ENCODE data around the gene ABHD6. TPM values are rescaled to one million over a fixed set of nuclear protein-coding genes. Genes with fewer than 3 reads are reported as not detected.
A peak's percentile ranks its signal among the peaks of the same experiment; 100 is the strongest.
"Not testable (repeated sequence)": the region's sequence is repeated elsewhere in the genome, so short reads cannot be mapped to it uniquely, and the experiment has no call there.

ABHD6 gene
- total RNA-seq, 1 donor from 2014 or later: 4.1 TPM

DNA sequence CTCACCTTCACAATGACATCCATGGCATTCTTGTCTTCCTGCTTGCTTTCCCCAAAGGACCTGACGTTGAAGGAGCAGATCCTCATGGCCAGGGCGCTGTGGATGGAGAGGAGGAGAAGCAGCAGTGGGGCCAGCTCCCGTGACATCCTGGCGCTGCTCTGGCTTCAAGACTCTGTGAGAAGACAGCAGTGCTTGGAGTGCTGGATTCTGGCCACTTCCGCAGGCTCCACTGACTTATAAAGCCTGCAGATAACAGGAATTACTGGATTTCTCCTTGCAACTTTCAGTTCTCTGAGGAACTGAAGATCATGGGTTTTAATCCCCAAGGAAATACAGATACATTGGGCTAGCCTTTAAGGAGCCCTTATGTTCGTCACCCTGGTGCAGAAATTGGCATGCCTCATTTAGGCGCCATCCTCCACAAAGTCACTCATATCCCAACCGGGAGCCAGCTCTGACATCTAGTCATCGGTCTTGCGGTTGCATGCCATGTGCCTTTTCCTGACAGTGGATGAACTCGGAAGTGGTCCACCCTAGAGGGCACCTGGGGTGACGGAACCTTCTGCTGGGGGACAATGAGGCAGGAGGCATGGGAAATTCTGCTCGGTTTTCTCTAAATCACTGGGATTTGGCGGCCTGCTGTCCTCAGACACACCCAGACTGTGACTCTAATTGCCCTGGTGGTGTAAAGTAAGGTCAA, 26.7 kb upstream of the ABHD6 start, which contains the start of gene DNASE1L3:
Gene DNASE1L3, minus strand, starts transcription at position 212 of the 700 bp plus-strand sequence. Its CDS starts 66 bp downstream, at position 146.
- ATAC-seq: no peak

DNA sequence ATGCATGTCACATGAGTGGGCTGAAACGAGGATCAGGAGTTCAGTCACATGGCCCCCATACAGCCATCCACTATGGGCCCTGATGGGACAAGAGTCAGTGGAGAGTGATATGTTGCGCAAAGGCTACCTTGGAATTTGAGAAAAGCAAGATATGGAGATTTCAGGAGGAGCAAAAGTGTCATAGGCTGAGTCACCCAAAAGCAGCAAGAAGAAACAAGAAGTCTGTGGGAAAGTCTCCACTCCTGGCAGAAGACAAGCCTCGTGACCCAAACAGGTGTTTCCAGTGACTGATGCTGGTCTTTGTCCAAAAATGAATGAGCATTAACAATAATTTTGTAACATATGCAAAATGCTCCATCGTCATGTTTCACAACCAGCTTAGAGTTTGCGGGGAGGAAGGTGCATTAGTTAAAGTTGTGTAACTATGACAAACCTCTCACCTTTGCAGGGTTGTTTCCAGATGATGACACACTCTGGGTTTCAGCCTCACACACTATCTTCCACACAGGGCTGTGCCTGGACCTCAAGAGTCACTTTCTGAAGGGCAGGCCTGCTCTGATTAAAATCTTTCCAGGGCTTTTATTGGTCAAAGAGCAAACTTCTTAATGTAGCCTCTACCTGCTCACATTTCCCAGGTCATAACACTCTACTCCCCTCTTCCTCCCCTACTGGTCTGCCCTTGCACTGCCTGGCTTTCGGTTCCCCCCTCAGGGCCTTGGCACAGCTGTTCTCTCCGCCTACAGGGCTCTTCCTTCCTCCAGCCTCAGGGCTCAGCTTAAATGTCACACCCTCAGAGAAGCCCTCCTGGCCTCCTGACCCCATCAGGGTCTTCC, 22.9 kb upstream of the ABHD6 start:
- peak; percentile 90 for ATAC-seq

- ATAC-seq: no peak
Observed at GRCh38 chr3:58215317-58216025, 22.1 kb upstream of the ABHD6 start.

DNA sequence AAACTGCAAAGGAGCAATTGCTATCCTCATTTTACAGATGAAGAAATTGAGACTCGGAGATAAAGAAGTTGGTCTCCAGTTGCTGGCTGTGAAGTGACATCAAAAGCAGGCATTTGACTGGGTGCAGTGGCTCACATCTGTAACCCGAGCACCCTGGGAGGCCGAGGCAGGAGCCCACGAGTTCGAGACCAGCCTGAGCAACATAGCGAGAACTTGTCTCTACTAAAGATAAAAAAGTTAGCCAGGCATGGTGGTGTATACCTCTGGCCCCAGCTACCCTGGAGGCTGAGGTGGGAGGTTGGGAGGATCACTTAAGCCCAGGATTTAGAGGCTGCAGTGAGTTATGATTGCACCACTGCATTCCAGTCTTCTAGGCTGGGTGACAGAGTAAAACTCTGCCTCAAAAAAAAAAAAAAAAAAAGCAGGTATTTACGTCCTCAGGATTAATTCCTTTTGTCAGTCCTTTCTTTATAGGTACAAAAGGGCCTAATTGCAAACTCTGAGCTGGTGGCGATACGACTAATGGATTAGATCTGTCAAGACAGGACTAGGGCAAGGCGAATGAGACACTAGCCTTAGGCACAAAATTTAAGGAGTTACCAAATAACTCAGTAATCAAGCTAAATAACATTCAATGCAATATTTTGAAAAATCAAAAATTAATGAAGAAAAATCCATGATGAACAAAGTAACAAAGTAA, 20.9 kb upstream of the ABHD6 start:
- peak; percentile 72 for ATAC-seq

GRCh38 chr3:58217209-58217811, 20.3 kb upstream of the ABHD6 start:
- peak; percentile 64 for ATAC-seq

DNA sequence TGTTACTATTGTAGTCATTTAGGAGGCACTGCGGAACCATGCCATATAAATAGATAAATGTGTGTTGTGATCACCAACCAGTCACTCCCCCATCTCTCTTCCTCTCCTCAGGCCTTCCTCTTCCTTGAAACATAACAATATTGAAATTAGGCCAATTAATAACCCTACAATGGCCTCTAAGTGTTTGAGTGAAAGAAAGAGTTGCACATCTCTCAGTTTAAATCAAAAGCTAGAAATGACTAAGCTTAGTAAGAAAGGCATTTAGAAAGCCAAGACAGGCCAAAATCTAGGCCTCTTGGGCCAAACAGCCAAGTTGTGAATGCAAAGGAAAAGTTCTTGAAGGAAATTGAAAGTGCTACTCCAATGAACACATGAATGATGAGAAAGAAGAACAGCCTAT, 18.7 kb upstream of the ABHD6 start:
- no peak for ATAC-seq

- no peak for ATAC-seq
Observed at GRCh38 chr3:58222161-58222724, 15.3 kb upstream of the ABHD6 start.

- ATAC-seq: no peak
Observed at GRCh38 chr3:58223855-58224254, 13.7 kb upstream of the ABHD6 start.

DNA sequence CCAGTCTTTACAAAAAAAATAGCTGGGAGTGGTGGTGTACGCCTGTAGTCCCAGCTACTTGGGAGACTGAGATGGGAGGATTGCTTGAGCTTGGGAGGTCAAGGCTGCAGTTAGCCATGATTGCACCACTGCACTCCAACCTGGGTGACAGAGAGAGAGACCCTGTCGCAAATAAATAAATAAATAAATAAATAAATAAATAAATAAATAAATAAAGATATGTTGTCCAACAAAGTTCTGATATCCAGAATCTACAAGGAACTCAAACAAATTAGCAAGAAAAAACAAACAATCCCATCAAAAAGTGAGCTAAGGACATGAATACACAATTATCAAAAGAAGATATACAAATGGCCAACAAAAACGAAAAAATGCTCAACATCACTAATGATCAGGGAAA, 9.7 kb upstream of the ABHD6 start:
- not testable (repeated sequence) for ATAC-seq

- no peak for ATAC-seq
Observed at GRCh38 chr3:58230876-58231552, 6.6 kb upstream of the ABHD6 start.

- no peak for ATAC-seq
Observed at GRCh38 chr3:58231666-58232065, 5.9 kb upstream of the ABHD6 start.

- ATAC-seq: peak; percentile 54
Observed at GRCh38 chr3:58234516-58234931, 3.1 kb upstream of the ABHD6 start.

GRCh38 chr3:58235970-58236369, 1.6 kb upstream of the ABHD6 start:
- no peak for ATAC-seq

GRCh38 chr3:58236527-58237237, 910 bp upstream of the ABHD6 start:
- peak; percentile 1 for ATAC-seq

GRCh38 chr3:58237941-58238681, 519 bp downstream of the ABHD6 start:
- ATAC-seq: peak; percentile 44

DNA sequence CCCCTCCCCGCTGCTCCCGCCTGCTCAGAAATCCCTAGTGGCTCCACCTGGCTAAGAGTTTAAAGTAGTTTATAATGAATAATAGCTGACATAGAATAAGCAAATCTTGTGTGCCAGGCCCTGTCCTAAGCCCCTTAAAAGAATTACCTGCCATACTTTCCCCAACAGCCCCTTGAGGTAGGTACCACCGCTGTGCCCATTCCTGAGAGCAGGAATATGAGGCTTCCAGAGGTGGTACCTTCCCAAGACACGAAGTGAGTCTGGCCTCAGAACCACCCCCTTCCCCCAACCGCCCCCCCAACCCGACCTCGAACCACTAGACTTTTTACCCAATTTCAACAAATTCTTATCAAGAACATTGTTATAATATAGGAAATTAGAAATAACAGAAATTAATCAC, 1.2 kb downstream of the ABHD6 start:
- ATAC-seq: no peak

DNA sequence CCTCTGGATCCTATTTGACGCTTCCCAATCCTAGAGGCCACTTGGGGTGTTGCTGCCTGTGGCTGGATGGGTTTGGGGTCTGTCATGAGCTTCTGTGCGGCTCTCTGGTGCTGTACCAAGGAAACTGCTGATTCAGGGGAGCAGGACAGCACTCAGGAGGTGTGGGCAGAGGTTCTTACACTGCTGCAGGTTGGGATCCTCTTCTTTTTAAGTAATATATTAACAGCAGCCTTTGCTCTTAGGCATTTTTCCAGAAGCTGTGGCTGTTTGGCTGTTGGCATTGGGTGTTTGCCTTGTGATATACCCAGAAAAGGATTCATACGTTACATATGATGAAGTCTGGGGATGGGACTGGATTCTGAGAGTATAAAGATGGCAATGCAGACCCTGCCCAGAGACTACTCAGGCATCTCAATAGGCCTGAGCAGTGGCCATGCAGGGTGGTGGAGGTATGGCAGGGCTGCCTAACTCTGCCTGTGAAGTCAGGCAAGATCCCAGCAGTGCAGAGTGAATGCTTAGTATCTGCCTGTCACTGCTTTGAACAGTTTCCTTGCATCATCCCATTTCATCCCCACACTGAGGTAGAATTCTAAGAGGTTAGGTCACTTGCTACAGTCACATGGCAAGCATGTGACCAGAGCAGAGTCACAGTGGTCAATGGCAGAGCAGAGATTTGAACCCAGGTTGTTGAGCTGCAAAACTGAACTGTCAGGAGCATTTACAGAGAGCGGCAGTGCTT, 3.9 kb downstream of the ABHD6 start:
- ATAC-seq: peak; percentile 21

DNA sequence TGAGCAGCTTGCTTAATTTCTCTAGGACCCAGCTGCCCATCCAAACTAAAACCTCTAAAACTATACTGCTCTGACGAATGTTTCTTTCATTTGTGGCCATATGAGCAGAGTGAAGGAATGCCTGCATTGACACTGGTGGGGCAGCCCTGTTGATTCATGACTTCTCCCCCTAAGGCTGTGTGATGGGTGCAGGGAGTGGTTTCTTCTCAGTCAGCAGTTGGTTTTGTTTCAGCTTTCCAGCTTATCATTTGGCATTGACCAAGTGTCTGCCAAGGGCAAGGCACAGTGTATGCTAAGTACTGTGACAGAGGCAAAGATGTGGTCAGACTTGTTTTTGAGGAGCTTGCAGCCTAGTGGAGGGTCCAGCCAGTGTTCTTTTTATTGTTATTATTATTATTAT, 4.7 kb downstream of the ABHD6 start:
- peak; percentile 65 for ATAC-seq

DNA sequence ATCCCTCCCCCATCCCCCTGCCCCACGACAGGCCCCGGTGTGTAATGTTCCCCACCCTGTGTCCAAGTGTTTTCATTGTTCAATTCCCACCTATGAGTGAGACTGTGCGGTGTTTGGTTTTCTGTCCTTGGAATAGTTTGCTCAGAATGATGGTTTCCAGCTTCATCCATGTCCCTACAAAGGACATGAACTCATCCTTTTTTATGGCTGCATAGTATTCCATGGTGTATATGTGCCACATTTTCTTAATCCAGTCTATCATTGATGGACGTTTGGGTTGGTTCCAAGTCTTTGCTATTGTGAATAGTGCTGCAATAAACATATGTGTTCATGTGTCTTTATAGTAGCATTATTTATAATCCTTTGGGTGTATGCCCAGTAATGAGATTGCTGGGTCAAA, 5.3 kb downstream of the ABHD6 start:
- not testable (repeated sequence) for ATAC-seq
